HG03159 (cell line): ENCODE measurements around the gene LYZL1.
"Not testable (repeated sequence)": the region's sequence is repeated elsewhere in the genome, so short reads cannot be mapped to it uniquely, and the experiment has no call there.

Experiments
- ATAC-seq: cut with Tn5 transposase; IDR thresholded peaks from one replicate; pipeline ENCODE4 v1.9.1; 2021; ENCODE audit warnings: mild to moderate bottlenecking, moderate library complexity; ENCODE audit not compliant: unreplicated experiment

Gene LYZL1

DNA sequence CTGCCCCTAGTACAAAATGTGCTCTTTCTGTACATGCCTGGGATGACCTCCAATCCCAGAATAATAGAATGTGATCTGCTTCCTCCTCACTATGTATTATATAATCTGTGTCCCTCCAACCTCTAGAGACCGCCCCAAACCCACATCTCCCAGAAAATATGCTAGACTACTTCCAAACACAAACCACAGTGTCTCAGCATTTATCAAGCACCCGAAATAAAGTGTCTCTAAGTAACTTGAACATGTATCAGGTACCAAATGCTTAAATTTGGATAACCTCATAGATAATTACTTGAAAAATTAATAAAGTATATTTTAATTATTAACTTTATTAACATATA lies 16.1 kb downstream of the LYZL1 start:
- no peak for ATAC-seq

DNA sequence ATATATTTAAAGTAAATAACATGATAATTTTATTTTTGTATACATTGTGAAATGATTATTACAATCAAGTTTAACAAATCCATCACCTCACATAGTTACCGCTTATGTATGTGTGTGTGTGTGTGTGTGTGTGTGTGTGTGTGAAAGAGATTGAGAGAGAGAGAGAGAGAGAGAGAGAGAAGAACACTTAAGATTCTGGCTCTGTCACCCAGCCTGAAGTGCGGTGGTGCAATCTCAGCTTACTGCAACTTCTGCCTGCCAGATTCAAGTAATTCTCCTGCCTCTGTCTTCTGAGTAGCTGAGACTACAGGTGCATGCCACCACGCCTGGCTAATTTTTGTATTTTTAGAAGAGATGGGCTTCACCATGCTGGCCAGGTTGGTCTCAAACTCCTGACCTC lies 17.8 kb downstream of the LYZL1 start:
- ATAC-seq, result no peak

DNA sequence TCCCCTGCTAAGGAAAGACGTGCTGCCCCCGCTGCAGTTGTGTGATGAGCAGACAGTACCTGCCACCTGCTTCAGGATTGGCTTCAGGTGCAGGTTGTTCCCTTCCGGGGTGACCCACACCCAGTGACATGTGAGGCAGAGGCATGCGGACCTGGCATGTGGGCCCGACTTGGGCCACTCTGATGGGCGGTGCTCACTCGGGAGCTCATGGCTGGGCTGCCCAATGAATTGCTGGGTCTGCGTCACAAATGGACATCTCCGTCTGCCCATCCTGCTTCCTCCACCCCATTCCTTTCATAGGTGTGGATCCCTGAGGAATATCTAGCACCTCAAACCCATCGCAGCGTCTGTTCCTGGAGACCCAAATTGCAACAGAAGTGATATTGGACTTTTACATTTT lies 19.3 kb downstream of the LYZL1 start:
- not testable (repeated sequence) for ATAC-seq

DNA sequence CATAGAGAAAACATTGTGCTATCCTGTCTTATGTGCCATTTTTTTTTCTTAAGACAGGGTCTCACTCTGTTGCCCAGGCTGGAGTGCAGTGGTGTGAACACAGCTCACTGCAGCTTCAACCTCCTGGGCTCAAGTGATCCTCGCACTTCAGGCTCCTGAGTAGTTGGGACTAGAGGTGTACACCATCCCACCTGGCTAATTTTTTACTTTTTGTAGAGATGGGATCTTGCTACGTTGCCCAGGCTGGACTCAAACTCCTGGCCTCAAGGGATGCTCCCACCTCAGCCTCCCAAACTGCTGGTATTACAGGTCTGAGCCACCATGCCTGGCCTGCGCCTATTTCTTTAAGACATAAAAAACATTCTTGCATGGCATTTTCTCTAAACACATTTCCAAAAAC lies 20.6 kb downstream of the LYZL1 start:
- no peak for ATAC-seq

DNA sequence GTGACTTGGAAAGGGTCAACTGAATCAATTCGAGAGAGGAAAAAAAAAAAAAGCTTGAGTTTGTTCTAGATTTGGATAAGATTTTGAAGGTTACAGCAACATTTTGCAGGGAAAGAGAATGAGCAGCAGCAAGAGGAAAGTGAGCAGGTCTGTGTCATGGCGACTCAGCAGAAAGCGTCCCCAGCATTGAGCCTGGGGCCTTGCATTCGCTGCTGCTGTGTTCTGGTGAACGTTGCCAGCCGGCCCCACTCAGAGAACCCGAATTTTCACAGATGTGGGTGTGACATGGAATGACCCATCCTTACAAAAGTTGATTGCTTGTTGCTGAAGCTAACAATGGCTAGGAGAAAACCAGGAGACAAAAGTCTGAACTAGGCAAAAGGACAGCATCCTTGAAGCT lies 21.6 kb downstream of the LYZL1 start:
- not testable (repeated sequence) for ATAC-seq

DNA sequence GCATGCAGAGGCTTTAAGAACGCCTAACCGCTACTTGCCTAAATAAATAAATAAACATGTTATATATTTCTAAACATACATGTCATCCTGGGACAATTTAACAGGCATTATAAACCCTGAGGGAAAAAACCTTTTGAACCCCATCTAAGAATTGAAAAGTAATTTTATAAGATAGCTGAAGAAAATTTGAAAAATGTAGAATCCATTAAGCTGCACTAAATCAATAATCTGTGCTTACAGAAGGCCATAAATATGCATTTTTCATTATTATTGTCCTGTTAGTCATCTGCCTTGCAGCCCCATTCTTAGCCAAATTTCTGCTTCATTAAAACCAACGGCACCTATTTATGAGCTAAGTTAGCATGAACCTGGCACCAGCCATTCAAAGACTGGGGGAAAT lies 24.2 kb downstream of the LYZL1 start:
- no peak for ATAC-seq

DNA sequence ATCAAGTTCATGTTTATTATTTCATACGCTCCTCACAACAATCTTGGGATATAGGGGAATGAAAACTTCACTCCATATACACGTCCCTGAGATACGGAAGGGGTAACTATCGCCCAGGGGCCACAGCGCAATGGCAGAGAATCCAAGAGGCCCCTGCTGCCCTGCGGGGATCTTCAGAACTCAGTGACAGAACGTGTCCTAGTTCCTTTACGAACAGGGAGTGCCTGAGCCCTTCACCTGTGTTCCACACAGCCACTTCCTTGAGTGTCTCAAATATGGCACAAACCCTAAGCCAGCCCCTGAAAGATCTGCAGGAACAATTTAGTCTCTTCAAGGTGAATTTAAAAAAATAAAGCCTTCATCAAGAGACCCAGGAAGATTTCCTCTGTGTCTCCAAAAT lies 25.9 kb downstream of the LYZL1 start:
- ATAC-seq, result no peak

DNA sequence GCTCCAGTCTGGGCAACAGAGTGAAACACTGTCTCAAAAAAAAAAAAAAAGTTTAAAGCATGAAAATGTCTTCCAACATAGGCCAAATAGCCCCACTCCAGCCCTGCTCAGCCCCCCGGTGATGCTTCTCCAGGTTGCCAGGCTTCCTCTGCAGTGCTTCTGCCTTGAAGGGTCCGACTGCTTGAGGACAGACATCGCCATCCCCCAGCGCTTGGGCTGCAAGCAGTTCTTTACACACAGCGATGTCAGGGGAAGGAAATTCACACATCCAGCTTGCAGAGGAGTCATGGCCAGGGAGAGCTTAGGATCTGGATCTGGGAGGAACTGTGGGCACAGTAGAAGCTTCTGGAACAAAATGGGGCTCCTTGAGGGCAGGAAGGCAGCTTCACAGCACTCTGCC lies 26.9 kb downstream of the LYZL1 start:
- ATAC-seq, result no peak

DNA sequence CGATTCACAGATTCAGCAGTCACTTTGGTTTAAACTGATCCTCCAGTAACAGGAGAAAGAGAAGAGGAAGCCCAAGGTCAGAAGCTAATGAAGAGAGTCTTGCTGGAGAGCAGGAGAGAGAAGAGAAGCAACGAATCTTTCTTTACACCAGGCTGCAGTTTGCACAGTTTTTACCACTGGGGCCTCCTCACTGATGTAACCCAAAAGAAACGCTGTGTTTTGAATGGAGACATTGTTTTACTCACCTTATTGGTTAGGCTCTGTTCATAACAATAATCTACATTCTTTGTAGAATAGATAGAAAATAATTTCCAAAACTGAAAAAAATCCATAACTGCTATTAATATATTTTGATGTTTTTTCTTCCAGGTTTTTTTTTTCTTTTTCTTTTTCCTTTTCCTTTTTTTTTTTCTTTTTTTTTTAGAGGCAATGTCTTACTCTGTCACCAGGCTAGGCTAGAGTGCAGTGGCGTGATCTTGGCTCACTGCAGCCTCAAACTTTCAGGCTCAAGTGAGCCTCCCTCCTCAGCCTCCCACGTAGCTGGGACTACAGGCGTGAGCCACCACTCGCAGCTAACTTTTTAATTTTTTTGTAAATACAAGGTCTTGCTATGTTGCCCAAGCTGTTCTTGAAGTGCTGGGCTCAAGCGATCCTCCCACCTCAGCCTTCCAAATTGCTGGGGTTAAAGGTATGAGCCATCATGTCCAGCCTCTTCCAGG lies 27.6 kb downstream of the LYZL1 start:
- ATAC-seq, result no peak

DNA sequence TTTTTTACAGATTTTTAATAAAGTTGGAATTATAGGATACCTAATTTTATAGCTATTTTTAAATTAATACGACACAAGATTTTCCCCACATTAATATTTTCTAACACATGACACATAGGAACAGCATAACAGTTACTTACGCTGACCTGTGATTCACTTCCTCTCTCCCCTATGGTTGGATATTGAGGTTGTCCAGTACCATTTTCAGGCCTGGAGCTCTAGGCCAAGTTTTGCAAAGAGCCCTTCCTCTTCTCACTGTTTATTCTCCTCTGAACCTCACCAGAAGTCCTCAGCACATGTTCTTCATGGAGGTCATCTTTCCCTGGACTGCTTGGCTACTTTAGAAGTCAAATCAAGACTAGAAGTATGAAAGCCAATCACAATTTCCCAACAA lies 28.2 kb downstream of the LYZL1 start:
- no peak for ATAC-seq

DNA sequence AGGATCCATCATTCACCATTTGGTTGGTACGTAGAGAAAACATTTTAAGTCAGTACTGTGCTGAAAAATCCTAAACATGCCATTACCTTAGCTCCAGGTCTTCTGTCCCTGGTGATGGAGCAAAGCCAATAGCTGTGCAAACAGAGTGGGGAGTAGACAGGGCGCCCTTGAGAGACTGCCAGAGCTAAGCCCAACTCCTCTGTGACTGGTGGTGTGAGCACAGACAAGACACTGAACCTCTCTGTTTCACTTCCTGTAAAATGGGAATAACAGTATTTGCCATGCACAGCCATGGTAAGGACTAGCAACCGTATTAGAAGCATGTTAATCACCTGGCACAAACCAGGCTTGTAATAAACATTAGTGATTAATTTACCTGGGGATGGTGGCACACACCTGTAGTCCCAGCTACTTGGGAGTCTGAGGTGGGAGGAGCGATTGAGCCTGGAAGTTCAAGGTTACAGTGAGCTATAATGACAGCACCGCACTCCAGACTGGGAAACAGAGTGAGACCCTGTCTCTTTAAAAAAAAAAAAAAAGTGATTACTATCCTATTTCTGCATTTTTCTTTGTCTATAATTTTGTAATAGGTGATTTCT lies 28.7 kb downstream of the LYZL1 start:
- no peak for ATAC-seq

DNA sequence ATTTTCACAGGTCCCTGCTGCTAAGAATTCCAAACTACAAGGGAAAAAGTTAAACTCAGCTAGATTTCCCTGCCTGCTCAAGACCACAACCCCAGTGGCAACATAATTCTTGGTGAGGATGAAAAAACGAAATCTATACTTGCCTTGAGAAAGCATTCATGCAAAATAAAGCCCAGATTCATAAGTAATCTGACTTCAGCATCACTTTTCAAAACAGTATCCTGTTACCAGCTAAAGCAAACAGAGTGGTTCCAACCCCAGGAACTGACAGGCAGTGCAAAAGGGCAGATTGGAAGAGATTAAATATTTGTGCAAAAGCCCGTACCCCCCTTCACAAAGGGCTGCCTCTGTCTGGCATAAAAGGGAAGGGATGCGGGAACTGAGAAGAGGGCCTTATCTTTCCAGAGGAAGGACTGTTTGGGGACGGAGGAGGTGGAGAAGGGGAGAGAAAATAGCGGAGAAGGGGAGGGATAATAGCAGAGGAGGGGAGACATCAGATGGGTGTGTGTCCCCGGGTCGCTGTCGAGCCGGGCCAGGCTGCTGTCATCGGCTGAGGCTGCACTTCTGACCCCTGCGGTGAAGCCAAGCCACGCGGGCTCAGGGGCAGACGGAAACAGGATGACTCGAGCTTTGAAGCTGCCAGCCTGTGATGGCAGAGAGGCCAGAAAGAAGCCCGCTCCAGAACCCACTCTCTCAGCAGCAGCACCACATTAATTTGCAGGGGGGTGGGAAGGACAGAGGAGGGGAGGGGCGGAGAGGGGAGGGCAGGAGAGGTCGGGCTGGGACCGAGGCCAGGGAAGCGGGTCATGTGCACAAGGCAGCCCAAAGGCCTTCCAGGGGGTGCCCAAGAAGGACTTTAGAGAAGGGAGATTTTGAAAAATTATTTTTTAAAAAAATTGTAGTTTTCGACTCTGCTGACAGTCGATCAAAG lies 29.5 kb downstream of the LYZL1 start:
- ATAC-seq, result not testable (repeated sequence)

DNA sequence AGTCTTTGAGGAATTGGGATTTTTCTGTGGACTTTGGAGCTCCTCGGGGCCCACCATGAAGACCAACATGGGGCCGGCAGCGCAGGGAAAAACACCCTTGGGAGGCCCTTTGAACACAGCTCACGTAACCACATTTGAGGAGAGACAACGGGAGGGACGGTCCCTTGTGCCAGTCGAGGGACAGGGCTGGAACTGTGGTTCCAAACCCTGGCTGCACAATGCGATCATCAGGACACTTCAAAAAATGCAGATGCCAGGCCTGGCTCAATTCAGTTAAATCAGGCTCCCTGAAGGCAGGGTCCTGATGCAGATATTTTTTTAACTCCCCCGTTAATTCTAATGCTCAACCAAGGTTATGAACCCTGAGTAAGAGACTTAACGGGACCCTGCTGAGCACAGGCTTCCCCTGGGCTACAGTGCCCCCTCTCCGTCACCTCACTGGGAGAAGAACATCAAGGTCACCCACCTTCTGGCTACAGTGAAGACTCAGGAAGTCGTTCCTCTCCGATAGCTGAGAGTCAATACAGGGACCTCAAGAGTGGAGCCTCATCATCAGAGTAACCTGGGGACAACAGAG lies 30.4 kb downstream of the LYZL1 start:
- no peak for ATAC-seq

DNA sequence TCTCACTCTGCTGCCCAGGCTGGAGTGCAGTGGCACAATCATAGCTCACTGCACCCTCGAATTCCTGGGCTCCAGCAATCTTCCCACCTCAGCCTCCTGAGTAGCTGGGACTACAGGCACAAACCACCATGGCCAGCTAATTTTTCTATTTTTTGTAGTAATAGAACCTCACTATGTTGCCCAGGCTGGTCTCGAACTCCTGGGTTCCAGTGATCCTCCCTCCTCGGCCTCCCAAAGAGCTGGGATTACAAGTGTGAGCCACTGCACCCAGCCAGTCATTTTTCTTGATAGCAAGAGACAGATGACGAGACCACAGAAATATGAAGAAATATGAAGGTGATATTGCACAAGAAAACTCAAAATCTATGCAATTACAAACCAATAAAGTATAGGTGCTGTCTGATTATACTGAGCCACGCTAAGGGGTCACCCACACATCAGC lies 31.8 kb downstream of the LYZL1 start:
- ATAC-seq, result not testable (repeated sequence)

DNA sequence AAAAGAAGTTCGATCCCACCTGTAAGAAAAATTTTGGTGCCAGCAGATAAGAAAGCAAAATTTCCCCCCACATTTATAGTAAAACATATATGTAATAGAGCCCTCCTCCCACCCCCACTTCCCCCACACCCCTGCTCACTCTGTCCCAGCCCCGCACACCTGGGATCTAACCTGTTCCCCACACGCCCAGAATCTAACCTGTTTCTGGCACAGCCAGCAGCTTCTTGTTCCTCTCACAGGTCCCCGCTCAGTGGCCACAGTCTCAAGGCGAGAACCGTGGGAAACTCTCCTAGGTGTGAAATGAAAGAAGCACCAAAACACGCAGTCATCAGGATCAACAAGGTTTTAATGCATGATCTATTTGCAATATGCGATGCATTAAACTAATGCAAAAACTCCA lies 32.8 kb downstream of the LYZL1 start:
- no peak for ATAC-seq

DNA sequence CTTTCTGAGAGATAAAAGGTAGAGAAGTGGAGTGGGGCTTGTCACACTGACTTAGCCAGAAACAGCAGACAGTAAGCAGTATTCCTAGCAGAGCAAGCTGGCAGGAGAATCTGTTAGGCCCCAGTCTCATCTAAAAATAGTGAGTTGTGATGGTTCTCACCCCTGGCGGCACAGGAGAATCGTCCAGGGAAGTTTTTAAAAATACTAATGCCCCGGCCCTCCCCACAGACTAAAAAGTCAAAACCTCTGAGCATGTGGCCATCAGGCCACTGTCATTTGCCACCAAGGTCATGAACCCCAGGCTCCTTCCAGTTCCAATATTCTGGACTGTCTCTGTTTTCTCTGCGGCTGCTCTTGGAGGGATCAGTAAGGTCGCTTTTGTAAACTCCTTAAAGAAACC lies 34.0 kb downstream of the LYZL1 start:
- no peak for ATAC-seq

DNA sequence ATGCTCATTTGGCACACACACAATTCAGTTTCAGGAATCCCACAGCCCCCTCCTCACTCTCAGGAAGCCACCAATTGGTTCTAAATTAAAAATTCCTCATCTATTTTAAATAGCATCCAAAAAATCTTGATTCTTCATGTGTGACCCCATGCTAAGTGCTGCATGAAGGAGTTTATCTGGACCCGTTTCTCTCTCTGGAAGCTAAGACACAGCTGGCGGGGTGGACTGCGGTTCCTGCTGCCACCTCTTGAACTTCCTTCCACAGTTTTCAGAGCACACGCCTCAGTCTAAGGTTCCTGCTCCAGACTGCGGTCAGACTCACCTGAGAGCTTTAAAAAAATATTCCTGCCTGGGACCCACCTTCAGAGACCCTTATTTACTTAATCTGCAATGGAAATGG lies 34.5 kb downstream of the LYZL1 start:
- ATAC-seq, result no peak

DNA sequence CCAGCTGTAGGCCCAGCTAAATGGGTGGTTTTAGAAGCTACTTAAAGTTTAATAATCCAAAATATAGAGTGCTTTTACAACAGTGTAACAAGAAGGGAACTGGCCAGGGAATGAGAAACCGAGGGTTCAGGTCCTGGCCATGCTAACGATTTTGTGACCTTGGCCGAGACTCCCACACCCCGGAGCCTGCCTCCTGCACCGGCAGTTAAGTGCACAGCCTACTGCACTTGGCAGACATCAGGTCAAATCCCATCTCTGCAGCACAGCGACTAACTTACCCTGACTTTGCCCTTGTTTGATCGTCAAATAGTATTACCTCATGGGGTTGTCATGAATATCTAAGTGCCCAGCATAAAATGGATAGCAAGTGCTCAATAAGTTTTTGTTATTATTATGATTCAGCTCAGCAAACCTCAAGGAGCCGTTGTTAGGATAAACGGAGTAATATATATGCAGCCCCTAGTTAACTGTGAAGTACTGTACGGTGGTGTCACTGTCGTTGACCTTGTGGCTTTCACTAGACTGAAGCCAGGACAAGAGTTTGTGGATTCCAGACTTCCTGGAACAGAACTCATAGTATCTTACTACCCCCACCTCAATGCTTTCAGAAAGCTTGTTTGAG lies 35.5 kb downstream of the LYZL1 start:
- no peak for ATAC-seq

DNA sequence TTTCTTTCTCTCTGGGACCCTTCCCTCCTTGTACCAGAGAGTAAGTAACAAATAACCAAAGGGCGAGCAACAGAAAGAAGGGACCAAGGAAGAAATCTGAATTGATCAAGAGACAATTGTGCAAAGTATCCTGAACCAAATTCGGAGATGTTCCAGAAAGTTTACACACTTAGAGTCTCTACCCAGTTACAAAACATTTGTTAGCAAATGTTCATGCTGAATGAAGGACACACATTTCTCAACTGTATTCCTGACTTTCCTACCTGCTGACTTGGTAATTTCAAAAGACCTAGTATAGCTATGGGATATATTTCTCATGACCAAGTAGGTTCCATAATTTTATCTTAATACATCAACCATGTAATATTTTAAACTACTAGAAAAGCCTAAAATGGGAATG lies 37.4 kb downstream of the LYZL1 start:
- no peak for ATAC-seq

DNA sequence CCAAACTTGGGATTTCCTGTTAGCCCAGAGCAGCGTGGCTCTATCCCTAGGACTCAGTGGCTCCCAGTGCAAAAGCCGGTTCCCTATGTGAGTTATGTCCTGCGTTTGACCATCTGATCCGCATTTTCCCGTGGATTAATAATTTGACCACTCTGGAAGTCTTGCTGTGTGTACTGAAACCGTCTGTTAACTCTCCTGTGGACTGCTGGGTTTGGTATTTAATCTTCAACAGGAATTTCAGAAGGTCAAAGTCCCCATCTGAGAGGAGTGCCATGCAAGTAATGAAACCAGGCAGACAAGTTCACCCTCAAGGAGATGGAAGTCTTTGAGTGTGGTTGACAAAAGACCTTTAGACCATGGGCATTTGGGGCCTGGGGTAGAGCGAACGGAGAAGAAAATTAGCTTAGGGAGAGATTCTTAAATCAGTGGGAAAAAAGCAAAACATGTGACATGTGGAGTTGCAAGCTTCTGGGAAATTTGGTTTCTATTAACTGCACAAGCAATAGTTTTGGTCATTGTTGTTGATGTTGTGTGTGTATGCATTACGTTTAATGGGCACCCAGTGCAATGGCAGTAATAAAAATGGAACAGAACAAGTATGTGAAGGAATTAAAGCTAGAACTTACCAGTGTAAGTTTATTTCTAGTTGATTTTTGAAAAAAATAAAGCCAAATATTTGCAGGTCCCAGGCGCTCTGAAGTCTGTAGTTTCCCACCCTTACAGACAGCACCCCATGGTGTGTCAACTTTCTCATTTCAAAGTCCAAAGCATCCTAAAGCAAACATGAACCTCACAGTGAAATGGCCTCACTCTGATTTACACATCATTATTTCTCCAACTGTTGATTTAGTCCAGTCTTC lies 38.2 kb downstream of the LYZL1 start:
- ATAC-seq, result no peak
